ENCODE results near the gene SCFD1. TPM values are rescaled to one million over a fixed set of nuclear protein-coding genes. Genes with fewer than 3 reads are reported as not detected.
"Not testable (repeated sequence)": the region's sequence is repeated elsewhere in the genome, so short reads cannot be mapped to it uniquely, and the experiment has no call there.

Gene SCFD1, protein sequence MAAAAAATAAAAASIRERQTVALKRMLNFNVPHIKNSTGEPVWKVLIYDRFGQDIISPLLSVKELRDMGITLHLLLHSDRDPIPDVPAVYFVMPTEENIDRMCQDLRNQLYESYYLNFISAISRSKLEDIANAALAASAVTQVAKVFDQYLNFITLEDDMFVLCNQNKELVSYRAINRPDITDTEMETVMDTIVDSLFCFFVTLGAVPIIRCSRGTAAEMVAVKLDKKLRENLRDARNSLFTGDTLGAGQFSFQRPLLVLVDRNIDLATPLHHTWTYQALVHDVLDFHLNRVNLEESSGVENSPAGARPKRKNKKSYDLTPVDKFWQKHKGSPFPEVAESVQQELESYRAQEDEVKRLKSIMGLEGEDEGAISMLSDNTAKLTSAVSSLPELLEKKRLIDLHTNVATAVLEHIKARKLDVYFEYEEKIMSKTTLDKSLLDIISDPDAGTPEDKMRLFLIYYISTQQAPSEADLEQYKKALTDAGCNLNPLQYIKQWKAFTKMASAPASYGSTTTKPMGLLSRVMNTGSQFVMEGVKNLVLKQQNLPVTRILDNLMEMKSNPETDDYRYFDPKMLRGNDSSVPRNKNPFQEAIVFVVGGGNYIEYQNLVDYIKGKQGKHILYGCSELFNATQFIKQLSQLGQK
- total RNA-seq = 25.2 TPM

DNA sequence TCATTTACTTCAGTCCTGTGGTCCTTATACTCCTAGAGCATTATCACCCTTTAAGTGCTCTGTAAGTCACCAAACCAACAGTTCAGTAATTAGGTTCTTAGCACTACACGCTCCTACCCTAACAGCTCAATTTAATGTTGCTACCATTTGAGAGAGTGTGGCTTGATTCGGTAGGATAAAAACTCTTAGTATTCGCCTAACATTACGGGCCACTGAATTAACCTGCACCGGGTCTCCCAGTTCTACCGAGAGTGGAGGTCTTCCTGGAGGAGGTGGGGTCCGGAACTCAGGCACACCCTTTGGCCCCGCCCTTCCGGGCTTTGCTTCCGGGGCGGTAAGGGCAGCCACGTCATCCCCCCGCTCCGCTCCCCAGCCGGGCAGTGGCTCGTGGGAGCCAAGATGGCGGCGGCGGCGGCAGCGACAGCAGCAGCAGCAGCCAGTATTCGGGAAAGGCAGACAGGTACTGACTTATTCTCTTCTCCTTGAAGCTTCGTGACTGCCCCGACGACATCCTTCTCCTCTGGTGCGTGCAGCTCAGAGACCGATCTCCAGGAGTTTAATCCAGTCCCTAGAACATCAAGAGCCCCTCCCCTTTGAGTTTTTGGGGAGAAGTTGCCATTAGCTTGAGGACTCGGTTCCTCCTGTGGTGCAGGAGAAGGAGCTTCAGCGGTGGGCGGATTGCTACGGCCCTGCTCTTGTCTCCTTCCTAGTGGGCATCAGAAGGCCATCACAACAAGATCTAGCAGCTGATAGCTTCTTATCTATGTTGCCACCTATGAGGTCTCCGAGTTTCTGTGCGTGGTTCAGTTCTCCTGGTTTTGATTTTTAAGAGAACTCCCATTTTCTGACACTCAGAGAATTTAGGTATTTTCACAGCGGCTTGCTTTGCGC, at the start of gene SCFD1:
Gene SCFD1 (plus strand): TSS at position 380 of the 891 bp plus-strand sequence. CDS start 20 bp downstream, at position 400.
- ATAC-seq = peak; percentile 99
- DNase-seq (ENCODE audit: low spot score) = peak; percentile 94

DNA sequence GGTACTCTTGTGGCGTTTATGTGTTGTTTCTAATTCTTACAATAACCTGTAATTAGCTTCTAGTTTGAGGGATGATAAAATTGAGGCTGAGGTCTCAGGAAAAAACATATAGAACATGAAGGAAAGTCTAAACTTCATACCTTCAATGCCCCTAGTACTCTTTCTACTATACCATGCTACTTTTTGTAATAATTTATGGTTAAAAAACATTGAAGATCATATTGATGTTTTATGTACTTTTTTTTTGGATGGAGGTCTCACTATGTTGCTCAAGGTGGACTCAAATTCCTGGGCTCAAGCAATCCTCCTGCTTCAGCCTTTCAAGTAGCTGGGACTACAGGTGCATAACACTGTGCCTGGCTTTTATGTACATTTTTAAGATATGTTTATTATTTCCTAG, 49.3 kb upstream of the SCFD1 start:
- no peak for ATAC-seq
- DNase-seq (ENCODE audit: low spot score) = no peak

DNA sequence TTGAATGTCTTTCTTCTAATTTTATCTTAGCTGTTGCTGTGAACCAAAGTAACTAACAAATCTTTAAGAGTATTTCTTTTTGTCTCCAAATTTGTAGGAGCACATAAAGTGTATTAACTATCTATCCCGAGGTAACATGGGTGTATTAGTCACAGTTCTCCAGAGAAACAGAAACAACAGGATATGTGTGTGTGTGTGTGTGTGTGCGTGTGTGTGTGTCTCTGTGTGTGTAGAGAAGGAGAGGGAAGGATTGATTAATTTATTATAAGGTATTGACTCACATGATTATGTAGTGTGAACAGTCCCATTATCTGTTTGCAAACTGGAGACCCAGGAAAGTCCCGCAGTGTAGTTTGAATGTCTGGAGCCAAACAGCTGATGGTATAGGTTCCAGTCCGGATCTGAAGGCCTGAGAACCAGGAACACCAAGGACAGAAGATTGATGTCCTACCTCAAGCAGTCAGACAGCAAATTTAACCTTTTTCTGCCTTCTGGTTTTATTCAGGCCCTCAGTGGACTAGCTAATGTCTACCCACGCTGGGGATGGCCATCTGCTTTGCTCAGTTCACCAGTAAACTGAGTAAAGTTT, 48.8 kb upstream of the SCFD1 start:
- no peak for DNase-seq (ENCODE audit: low spot score)
- no peak for ATAC-seq

DNA sequence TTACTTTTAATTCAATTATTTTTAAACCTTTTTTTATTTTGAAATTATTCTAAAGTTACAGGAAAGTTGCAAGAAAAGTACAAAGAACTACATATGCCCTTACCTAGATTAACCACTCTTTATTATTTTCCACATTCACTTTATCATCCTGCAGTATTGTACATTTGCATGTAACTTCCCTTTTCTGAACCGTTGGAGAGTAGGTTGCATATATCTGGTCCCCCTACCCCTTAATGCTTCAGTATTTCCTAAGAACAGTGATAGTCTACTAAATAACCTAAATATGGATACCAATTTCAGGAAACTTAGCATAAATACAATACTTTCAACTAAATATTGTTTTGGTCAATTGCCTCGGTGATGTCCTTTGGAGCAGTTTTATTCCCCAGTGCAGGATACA, 48.2 kb upstream of the SCFD1 start:
- ATAC-seq (no peak), DNase-seq (ENCODE audit: low spot score) (no peak)

DNA sequence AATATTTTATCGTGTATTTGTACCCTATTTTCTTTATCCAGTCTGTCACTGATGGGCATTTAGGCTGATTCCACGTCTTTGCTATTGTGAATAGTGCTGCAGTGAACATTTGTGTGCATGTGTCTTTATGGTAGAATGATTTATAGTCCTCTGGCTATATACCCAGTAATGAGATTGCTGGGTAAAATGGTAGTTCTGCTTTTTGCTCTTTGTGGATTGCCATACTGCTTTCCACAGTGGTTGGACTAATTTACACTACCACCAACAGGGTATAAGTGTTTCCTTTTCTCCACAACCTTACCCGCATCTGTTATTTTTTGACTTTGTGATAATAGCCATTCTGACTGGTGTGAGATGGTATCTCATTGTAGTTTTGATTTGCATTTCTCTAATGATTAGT, 47.3 kb upstream of the SCFD1 start:
- ATAC-seq; DNase-seq (ENCODE audit: low spot score): not testable (repeated sequence)

DNA sequence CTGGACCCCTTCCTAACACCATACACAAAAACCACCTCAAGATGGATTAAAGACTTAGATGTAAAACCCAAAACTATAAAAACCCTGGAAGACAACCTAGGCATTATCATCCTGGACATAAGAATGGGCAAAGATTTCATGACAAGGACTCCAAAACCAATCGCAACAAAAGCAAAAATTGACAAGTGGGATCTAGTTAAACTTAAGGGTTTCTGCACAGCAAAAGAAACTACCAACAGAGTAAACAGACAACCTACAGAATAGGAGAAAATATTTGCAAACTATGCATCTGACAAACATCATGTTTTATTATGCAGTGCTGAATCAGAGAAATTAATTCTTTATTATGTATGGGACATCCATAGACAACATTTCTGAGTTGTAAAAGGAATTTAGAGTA, 45.8 kb upstream of the SCFD1 start:
- not testable (repeated sequence) for DNase-seq (ENCODE audit: low spot score); ATAC-seq

DNA sequence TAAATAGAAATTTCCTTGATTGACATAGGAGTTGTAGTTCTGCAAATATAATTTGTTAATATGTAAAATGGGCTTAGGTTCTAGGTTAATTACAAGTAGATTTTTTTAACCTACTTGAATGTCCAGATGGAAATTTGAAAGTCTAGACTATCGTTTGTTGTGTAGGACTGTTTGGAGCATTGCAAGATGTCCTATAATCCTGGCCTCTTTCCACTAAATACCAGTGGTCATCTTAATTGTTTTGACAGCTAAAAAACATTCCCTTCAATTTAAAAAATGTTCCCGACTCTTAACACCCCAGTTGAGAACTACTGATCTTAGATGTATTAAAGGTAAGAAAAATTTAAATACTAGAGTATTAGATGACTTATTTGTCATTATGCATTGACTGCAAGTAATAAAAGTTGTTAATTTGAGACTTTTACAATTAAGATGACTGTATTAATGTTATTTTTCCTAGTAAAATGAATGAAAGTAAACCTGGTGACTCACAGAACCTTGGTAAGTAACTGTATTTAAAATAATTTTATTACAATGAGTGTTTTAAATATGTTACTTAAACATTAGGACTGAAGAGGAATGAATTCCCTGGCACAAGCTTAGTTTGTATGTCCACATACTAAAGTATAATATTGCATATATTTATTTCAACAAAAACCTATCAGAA, 41.4 kb upstream of the SCFD1 start:
- DNase-seq (ENCODE audit: low spot score) (no peak), ATAC-seq (no peak)

DNA sequence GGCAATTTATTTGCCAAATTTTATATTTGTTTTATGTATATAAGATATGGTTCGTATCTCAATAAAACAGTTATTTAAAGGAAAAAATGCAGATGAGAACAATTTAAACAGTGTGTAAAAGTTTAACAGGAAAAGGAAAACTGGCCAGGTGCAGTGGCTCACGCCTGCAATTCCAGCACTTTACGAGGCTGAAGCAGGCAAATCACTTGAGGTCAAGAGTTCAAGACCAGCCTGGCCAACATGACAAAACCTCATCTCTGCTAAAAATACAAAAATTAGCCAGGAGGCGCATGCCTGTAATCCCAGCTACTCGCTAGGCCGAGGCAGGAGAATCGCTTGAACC, 40.9 kb upstream of the SCFD1 start:
- DNase-seq (ENCODE audit: low spot score) = no peak
- no peak for ATAC-seq

DNA sequence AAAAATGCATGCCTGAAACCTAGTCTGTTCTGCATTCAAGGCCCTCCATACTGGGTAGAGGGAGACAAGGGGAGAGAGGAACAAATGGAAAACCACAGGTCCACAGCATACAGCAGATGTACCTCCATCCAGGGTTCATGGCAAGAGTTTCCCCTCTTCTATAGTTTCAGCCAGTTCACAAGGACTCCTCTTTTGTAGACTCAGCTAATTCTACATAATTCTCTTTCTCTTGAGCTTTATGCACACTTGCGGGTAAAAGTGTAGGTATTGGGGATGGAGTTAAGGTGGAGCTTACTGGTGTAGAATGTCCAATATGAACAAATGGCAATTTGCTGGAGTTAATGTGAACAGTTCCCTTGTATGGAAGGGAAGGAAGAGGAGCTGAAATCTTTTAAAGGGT, 39.7 kb upstream of the SCFD1 start:
- DNase-seq (ENCODE audit: low spot score) = no peak
- no peak for ATAC-seq

DNA sequence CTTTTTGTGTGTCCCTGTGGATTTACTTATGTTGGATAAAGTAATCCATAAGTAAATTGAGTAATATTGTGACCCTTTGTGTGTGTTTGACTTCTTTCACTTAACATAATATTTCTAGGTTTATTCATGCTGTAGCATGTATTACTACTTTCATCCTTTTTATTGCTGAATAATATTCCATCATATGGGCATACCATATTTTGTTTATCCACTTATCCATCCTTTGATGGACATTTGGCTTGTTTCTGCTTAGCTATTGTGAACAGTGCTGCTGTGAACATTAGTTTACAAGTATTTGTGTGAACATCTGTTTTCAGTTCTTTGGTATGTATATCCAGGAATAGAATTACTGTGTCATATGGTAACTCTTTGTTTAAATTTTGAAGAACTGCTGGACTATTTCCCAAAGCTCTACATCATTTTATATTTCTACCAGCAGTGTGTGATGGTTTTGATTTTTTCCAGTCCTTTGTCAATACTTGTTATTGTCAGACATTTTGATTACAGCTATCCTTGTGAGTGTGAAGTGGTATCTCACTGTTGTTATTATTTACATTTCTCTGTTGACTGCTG, 38.0 kb upstream of the SCFD1 start:
- no peak for DNase-seq (ENCODE audit: low spot score)
- no peak for ATAC-seq

DNA sequence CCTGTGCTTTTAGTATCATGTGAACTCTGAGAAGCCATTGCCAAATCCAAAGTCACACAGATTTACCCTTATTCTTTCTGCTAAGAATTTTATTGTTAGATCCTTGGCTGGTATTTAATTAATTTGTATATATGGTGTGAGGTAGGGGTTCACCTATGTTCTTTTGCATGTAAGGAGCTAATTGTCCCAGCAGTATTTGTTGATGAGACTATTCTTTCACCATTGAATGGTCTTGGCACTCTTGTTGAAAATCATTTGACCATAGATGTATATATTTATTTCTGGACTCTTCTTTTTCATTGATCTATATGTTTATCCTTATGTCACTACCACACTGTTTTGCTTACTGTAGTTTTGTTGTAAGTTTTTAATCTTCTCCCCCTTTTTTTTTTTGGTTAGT, 36.9 kb upstream of the SCFD1 start:
- DNase-seq (ENCODE audit: low spot score) (no peak), ATAC-seq (no peak)

DNA sequence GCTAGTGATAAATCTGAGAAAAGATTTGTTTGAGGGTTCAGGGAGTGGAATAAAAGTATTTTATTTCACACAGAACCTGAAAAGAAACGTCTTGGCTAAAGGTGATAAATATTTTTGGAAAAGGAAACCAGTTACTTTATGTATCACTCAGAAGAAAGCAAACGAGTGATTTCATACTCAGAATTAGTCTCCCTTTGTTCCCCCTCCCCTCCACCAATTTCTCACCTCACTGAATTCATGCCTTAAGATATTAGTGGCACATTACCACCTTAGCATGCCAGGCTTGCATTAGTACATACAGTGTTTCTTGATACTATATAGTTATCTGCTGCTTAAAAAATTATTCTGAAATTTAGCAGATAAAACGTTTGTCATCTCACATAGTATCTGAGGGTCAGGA, 35.0 kb upstream of the SCFD1 start:
- DNase-seq (ENCODE audit: low spot score) (no peak), ATAC-seq (no peak)

DNA sequence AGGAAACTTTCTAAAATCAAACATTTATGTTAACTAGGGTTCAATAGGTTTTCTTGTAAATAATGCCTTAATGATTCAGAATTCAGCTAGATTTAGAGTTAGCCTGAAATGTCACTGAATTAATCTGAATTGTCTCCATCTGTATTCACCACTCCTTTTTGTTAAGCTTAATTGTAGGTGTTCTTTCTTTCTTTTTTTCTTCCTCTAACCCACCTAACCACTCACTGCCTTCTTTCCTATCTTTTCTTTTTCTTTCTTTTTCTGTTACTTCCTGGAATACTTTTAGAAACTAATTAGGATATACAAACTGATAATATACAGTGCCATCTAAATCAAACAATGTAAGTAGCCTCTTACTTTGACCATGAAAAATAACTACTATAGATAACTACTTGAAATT, 33.2 kb upstream of the SCFD1 start:
- ATAC-seq (no peak), DNase-seq (ENCODE audit: low spot score) (no peak)

DNA sequence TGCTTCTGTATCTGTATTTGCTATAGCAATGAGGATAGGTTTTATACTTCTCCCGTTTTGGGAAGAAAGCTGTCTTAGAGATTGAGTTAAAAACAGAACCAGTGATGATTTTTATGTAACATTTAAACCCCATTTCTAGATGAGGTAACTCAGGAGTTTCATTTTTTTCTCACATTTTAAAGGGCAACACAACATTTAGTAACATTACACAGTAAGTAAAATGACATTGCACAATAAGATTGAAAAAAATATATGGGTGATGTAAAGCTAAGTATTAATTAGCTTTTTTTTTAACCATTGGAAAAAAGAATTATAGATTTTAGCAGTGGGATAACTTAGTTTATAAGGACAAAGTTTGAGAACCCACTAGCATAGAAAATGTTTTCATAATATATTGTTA, 25.2 kb upstream of the SCFD1 start:
- no peak for ATAC-seq

DNA sequence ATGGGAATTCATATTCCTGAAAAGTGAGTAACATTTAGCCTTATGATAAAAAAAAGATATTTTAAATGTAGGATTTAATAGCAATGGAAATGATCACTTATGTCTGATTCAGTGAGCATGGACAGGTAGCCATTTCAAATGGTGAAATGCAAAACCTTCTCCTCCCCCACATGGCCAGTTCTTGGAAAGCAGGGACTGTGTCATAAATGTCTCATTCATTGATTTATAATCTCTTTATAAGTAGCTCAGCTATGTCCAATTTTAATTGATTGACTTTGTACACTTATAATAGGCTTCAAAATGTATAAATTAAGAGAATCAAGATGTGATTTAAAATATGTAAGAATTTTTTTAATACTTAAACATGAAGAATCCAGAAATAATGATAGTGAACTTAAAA, 24.6 kb upstream of the SCFD1 start:
- ATAC-seq (no peak), DNase-seq (ENCODE audit: low spot score) (no peak)

More for the DNA sequence above, 25.2 kb upstream of the SCFD1 start:
- no peak for DNase-seq (ENCODE audit: low spot score)

DNA sequence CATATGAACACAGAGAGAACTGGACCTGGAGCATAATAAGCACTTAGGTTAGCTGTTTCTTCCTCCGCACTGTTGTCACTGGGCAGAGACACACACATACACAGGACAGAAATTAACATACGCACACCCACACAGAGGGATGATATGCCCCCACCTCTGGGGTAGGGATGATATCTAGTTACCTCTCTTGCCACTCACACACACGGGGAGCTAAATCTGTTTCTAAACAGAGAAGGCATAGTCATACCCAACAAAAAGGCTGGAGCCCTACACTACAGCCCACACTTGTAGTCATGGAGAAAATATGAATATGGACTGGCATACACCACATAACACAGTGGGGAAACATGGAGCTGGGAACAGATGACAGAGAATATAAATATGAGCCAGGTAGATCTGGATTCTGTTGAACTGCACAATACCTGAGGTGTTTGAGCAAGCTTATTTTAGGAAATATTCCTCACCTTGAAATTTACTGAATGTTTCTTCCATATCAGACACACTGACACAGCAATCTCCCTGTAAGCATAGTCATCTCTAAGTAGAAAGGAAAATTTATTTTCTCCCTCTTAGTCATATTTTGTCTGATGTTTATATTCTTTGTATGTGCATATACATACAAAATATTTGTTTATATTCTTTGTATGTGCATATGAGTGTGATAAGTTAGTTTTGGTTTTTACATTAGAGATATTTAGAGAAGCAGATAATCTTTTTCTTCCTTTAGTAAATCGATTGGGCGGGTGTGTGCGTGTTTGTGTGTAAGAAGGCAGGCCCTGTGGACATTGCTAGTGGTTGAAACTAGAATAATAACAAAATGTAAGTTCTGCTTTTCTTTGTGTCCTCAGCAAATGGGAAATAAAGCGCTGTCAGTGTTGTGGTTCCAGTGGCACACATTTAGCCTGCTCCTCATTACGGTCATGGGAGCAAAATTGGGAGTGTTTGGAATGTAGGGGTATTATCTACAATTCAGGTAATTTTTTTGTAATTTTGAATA, 20.9 kb upstream of the SCFD1 start:
- DNase-seq (ENCODE audit: low spot score) = no peak
- ATAC-seq = no peak

DNA sequence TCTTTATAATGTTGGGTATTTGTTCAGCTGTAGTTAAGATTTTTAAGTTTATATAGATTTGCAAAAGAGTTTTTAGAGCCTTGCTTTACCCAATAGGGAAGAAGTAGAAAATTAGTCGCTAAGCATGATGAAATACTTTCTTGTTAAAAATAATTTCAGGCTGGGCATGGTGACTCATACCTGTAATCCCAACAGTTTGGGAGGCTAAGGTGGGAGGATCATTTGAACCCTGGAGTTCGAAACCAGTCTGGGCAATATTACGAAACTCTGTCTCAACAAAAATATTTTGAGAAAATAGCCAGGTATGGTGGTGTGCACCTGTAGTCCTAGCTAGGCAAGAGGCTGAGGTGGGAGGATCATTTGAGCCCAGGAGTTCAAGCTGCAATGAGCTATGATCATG, 18.7 kb upstream of the SCFD1 start:
- DNase-seq (ENCODE audit: low spot score) (no peak), ATAC-seq (no peak)

DNA sequence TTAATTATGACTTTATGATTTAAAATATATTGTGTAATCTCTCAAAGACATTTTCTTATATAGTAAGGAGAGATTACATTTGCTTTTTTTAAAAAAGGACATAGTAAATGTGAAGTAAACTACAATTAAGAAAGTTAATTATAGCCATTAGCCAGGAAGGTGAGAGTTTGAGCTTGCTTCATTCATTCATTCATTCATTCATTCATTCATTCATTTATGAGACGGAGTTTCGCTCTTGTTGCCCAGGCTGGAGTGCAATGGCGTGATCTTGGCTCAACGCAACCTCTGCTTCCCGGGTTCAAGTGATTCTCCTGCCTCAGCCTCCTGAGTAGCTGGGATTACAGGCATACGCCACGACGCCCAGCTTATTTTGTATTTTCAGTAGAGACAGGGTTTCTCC, 17.4 kb upstream of the SCFD1 start:
- not testable (repeated sequence) for ATAC-seq; DNase-seq (ENCODE audit: low spot score)

DNA sequence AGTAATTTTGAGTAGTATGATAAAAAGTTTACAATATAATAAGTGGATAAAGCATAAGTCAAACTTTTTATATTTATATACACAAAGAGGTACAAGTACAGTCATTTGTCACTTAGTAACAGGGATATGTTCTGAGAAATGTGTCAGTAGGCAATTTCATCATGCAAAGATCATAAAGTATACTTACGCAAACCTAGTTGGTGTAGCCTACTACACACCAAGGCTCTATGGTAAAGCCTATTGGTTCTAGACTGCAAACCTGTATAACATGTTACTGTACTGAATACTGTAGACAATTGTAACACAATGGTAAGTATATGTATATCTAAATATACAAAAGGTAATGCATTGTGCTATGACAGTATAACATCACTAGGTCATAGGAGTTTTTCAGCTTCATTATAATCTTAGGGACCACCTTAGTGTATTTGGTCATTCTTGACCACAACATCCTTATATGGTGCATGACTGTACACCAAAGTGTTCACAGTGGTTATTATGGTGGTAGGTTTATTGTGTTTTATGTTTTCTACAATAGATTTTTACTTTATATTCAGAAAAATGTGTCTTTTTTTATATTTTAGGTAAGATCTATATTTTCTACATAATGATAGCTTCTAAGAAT, 14.9 kb upstream of the SCFD1 start:
- no peak for ATAC-seq
- no peak for DNase-seq (ENCODE audit: low spot score)

Measured in left lobe of liver (tissue), 2 donors.